ENCODE results near the gene CDKAL1.

Gene CDKAL1

GRCh38 chr6:21199262-21199661 lies 665.0 kb downstream of the CDKAL1 start:
- DNase-seq: no peak

DNA sequence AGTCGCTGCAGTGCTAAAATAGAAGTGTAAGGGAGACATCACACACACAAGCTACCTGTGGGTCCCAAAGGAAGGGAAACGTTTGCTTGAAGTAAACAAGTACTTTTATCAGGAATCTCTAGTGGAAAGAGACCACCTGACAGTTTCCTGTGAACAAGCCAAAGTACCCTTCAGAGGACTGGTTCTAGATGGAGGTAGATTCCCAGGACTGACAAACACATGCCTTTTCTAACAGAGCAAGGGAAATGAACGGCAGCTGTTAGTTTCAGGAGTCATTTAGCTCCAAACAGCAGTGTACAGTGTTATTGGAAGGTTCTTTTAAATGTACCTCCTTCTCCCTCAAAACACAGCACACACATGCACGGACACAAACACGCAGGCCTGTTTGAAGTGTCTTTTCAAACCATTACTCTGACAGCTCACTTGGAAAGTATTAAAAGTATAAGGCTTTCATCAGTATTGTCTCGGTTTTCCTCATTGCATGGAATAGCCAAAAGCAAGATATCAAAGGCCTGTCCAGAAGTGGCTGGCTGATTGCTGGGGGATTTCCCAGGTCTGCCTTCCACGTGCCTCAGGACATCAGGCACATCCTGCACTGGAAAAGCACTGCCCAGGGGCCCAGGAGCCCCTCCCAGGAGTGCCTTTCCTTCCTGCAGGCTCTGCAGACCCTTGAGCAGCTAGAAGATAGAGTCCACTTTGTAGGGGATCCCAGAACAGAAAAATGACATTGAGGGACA lies 666.0 kb downstream of the CDKAL1 start:
- no peak for DNase-seq

- no peak for DNase-seq
These were observed 666.9 kb downstream of the CDKAL1 start for GRCh38 chr6:21201187-21201586.

DNA sequence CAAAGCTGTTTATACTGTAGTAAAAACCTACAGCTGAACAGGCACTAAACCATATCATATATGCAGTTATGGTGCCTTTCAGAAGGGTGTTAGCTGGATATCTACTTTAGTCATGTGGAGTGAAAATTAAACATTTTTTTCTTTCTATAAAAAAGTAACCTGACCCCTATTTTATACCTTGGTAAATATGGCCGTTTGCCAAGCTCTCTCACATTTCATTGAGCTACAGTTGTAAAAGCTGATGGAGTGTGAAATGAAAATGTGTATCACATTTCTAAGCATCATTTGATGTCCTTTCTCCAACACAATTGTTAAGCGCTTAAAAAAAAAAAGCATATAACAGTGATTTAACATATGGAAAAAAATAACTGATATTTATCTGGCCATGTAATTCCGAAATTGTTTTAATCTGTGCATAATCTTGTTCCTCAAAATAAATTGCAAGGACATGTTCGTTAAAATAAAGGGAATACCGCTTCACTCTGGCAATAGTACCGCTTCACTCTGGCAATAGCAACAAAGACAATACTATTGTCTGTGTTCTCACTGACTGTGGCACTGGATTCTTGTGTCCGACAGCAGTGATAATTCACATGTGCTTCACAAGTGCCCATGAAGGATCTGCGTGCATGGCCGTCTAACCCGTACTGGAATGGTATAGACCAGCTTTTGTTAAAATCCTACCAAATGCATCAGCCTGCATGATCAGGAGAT lies 667.5 kb downstream of the CDKAL1 start:
- no peak for DNase-seq

GRCh38 chr6:21202521-21202920 lies 668.3 kb downstream of the CDKAL1 start:
- DNase-seq: no peak

GRCh38 chr6:21204951-21205350 lies 670.7 kb downstream of the CDKAL1 start:
- DNase-seq: no peak

DNA sequence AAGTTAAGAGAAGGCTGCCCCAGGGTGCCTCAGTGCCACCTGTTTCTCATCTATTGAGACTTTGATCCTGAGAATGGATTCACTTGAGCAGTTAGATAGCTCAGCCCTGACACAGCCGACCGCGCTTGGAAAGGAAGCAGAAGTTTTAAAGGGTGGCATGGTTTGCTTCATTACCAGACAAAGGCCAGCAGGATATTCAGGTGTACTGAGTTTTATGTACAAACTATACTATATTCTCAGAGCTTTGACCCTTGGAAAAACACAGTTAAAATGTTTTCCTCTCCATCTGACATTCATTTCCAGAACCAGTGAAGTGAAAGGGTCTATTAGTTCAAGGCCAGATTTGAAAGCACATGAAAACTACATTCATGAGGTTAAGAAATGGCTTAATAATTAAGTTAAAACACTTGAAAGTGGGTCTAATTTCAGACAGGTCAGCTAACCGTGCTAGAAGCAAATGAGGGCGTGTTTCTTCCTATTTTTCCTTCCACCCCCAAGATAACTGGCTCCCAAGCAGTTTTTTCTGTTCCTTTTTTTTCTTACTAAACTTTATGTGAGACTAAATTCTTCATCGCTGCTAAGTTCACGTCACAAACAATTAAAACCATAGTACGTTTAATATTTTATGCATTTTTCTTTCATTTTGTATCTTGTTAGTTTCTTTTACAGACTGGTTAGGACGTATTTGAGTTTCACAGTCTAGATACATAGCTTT lies 674.0 kb downstream of the CDKAL1 start:
- no peak for DNase-seq

GRCh38 chr6:21208796-21209186 lies 674.5 kb downstream of the CDKAL1 start:
- DNase-seq: no peak

GRCh38 chr6:21213492-21213891 lies 679.2 kb downstream of the CDKAL1 start:
- DNase-seq: no peak

- no peak for DNase-seq
These were observed 680.6 kb downstream of the CDKAL1 start for GRCh38 chr6:21214738-21215448.

DNA sequence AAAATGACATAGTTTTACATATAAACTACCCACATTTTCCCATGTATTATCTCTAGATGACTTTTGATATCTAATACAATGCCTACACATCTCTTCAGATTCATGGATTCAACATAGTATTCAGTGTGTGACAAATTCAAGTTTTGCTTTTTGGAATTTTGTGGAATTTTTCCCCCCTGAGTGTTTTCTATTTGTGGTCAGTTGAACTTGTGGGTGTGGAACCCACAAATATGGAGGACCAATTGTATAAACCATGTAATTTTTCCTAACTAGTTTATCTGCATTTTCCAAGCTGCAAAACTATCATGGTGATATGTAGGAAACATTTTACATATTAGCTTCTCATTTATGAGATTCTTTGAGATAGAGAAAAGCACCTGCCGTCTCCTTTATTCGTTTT lies 685.0 kb downstream of the CDKAL1 start:
- DNase-seq: no peak

DNA sequence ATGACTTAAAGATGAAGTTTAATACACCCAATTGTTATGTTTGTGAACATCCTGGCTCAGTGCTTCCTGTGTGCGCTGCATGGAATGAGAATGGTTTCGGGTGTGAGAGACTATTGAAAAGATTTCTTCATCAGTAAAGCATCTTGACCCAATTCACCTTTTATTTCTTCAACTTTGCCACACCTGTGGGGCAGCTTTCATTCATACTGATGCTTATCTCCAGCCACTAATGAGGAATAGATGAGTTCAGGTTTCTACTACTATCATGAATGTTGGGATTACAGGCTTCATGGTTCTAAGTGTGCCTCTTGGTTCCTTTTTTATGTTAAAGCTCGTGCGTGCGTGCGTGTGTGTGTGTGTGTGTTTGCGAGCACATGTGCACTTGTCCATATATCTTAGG lies 685.6 kb downstream of the CDKAL1 start:
- no peak for DNase-seq

DNA sequence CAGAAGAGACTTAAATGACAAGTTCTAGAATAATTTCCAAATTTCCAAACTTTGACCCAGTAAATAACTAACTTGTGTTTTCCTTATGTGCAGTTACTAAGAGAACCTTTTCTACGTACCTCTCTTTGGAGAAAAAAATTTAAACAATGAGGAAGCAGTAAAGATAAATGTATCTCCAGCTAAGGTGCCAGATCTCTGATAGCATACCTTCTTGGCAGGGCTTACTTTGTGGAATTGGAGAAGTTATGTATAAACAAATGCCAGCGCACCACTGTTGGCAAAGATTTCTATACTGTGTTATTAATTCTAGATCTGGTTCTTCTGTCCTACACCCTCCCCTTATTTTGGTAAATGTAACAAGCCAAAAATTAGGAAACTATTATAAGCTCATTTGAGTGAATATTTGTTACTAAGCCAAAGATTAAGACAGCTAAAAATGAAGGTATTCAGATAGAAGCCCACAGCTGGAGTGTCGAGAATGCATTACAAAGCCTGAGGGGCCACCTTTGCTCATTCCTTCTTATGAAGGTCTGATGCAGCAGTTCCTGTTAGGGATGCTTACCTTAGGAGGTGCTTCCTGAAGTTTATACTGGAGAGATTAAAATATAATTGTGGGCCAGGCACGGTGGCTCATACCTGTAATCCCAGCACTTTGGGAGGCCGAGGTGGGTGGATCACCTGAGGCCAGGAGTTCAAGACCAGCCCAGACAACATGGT lies 686.2 kb downstream of the CDKAL1 start:
- DNase-seq: no peak

GRCh38 chr6:21222656-21223055 lies 688.4 kb downstream of the CDKAL1 start:
- DNase-seq: no peak

DNA sequence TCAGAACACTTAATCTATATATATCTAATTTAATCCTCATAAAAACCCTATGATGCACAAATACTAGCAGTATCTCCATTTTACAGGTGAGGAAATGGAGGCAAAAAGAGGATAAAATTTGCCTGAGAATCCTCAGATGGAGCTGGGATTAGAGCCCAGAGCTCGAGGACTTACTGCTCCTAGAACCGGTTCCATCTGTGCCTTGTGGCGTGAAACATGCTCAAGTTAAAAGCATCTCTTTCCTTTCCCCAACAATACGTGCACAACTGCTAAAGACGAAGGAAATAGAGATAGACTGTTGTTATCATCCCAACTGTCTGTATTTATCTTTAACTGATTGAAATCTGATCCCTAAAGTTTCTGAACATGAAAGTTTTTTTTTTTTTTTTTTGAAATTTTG lies 691.7 kb downstream of the CDKAL1 start:
- no peak for DNase-seq

DNA sequence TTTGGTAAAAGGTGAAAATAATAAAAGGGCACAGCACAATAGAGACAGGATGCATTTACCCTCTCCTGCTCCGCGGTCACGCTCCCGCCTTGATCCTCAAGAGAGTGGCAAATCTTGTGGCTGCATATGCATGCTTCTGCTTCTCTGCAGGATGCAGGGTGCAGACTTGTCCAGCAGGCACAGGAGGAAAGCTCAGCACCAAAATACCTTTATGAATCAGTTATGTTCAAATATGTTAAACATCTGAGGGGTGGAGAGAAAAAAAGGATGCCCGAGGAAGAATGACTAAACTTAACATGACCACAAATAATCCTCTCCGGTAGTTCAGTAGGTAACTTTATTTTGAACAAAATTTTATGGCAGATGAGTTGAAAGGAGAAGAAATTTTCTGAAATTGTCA lies 693.2 kb downstream of the CDKAL1 start:
- no peak for DNase-seq

GRCh38 chr6:21228411-21228810 lies 694.2 kb downstream of the CDKAL1 start:
- DNase-seq: no peak

GRCh38 chr6:21228876-21229460 lies 694.7 kb downstream of the CDKAL1 start:
- no peak for DNase-seq

DNA sequence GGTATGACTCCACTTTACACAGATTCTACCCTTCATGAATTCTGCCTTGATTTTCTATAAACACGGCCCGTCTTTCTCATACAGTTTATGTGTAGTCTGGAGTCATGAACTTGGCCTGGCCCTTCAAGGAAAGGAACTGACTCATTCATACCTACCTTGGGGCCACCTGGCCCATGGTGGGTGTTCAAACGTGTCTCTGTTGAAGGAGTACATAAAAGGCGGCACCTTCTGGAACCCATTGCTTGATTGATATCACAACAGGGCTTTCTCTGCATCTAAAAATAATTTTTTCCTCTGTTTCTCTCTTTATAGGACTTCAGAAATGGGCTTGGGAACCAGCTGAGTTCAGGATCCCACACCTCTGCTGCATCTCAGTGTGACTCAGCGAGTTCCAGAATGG lies 696.3 kb downstream of the CDKAL1 start:
- no peak for DNase-seq

- no peak for DNase-seq
These were observed 700.9 kb downstream of the CDKAL1 start for GRCh38 chr6:21235162-21235561.

DNA sequence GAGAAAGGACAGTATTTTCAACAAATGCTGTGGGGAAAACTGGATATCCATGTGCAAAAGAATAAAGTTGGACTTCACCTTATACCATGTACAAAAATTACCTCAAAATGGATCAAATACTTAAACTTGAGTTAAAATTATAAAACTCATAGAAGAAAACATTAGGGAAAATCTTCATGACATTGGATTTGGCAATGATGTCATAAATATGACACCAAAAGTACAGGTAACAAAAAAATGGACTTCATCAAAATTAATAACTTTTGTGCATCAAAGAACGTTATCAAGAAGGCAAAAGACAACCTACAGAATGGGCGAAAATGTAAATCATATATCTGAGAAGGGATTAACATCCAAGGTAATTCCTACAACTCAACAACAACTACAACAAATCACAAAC lies 704.0 kb downstream of the CDKAL1 start:
- no peak for DNase-seq

DNA sequence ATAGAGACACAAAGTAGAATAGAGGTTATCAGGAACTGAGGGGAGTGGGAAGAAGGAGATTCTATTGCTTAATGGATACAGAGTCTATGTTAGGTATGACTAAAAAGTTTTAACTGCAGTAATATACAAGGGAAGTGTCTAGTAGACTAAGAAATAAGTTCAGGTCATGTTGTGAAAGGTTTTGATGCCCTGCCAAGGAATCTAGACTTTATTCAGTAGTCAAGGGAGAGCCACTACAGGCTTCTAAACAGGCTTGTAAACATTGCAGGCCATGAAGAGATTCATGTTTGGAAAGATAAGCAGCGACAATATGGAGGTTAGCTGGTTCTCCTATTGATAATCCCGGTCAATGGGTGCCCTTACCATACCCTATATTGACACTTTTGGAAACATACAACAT lies 706.5 kb downstream of the CDKAL1 start:
- DNase-seq: no peak
